HG03439 (cell line): ENCODE results near the gene CRABP1.

Experiments used
- ATAC-seq: cut with Tn5 transposase; IDR thresholded peaks from one replicate; pipeline ENCODE4 v1.9.1; 2021; ENCODE audit warnings: mild to moderate bottlenecking, moderate library complexity; ENCODE audit not compliant: unreplicated experiment

The CRABP1 gene

DNA sequence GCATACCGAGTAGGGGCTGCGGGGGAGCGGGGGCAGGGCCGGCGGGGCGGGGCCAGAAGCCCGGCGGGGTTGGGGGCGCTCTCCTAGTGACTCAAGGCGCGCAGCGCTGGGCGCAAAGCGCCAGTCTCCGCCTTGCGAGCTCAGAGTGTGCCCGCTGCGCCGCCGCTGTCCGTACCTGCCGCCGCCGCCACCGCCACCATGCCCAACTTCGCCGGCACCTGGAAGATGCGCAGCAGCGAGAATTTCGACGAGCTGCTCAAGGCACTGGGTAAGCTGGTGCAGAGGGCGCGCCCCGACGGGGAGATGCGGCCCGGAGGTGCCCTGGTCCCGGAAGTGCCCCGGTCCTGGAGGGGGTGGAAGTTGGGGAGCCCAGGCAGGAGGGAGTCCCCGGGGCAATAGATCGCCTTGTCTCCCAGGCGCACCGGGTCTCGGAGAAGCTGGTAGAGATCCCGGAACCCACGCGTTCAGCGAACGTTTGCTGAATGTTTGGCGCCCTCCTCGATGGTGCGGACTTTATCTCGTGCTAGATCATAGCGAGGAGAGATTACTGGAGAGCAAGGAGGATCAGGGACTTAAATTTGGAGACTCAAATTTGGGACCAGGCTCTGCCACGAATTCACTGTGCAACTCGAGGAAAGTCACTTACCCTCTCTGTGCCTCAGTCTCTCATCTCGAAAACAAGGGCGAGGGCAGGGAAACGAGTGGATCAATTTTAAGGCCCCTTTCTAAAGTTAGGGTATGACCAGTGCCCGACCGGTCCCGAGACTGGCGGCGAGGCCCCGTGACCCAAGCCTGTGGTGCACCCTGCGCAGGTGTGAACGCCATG lies at the start of gene CRABP1:
Gene CRABP1, plus strand, starts transcription at position 123 of the 826 bp plus-strand sequence. Its CDS starts 76 bp downstream, at position 199.
- no peak for ATAC-seq

DNA sequence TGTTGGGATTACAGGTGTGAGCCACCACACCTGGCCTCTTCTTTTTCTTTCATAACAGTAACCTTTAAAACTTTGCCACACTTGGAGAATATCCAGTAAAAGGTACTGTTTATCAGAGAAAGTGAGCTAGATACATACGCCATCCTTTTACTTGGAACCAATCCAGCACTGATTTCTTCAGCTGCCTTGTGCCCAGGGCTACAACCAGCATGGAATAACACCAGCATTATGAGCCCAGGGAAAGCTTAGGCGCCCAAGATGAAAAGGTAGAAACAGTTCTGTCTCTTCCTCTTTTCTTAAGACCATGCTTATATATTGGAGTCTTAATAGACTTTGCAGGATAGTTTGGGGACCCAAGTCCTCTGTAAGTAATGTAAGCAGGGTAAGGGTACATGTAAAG lies 49.1 kb upstream of the CRABP1 start:
- no peak for ATAC-seq

DNA sequence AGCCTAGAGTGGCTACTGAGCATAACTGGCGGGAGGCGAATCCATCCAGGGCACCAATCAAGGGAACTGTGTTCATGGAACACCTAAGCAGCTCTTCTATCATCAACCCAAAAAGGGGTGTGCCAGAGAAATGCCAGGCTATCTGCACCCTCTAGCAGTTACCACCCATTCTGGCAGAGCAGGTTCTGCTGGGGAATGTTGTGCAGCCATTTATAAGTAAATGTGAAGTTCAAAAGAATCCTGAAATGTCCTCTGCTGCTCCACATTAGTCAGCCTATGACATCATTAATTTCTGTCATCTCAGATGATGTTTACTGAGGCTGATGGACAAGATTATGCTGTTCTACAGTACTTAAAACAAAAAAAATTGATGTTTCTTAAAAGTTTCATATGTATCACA lies 48.5 kb upstream of the CRABP1 start:
- no peak for ATAC-seq

- no peak for ATAC-seq
These were observed 47.9 kb upstream of the CRABP1 start for GRCh38 chr15:78292219-78292618.

DNA sequence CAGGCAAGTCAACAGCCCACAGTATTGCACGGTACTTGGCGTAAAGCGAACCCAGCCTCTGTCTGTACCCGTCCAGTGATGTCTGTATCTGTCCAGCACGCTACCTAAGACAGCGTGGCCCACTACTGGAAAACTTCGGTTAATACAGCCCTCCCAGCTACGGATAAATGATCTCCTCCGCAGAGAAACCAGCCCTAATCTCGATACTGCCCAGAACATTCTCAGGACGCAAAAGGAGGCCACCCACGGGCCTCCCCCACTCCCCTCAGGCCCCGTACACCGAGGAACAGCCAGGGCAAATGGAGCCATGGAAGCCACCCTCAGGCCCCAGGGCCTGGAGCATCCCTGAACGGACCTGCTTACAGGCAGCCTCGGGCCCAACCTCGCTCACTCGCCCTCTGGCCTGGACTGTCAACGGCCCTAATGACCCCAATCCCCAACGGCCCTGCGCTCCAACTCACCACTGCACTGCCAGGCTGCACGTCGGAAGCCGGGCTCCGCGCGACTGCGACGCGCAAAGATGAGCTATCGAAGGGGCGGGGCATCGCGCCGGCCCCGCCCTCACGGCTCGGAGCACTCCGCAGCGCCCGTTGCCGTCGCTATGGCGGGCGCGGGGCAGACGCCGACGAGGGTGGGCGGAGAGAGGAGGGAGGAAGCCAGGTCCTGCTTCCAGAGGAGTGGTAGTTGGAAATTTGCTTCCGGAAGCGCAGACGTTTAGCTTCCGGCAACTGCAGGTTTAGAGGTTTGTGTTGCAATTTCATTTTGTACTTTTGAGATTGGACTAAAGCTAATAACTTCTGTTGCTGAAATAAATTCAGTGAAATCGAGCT lies 40.8 kb upstream of the CRABP1 start, which contains the start of gene SKIC8:
Gene SKIC8, minus strand, starts transcription at position 509 of the 830 bp plus-strand sequence. CDS start 3,923 bp downstream, outside the sequence.
- peak; percentile 86 for ATAC-seq

DNA sequence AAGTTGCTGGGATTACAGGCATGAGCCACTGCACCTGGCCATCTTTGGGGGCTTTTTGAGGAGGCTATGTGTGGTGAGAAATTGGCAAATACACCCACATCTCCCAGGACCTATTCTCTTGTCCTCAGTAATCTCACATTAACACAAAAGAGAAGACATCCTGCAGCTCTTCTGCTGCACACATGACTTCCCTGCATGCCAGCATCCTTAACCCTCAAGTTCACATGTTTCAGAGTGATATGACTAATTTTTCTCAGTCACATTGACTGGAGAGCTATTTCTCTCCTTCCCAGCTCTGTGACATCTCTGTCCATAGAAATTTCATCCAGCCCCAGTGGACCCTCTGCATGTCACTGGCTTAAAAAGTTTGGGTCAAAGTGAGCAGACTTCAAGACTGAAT lies 38.8 kb upstream of the CRABP1 start:
- ATAC-seq = no peak

DNA sequence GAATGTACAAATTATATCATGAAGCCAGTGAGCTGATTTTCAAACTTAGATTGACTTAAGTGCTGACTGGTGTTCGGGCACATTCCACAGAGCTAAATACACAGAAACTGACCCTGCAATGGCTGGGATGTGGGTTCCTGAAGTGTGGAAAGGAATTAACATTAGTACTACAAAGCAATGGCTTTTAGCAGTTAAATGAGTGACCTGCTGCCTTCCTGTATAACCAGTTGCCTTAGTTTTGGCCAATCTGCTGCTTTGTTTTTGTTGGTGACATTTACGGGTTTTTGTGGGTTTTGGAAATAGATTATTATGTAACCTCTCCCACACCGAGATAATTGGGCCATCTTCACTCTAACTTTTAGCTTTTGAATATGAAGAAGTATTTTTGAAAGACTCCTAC lies 38.3 kb upstream of the CRABP1 start:
- ATAC-seq = no peak

- ATAC-seq = no peak
These were observed 37.4 kb upstream of the CRABP1 start for GRCh38 chr15:78302579-78303312.

DNA sequence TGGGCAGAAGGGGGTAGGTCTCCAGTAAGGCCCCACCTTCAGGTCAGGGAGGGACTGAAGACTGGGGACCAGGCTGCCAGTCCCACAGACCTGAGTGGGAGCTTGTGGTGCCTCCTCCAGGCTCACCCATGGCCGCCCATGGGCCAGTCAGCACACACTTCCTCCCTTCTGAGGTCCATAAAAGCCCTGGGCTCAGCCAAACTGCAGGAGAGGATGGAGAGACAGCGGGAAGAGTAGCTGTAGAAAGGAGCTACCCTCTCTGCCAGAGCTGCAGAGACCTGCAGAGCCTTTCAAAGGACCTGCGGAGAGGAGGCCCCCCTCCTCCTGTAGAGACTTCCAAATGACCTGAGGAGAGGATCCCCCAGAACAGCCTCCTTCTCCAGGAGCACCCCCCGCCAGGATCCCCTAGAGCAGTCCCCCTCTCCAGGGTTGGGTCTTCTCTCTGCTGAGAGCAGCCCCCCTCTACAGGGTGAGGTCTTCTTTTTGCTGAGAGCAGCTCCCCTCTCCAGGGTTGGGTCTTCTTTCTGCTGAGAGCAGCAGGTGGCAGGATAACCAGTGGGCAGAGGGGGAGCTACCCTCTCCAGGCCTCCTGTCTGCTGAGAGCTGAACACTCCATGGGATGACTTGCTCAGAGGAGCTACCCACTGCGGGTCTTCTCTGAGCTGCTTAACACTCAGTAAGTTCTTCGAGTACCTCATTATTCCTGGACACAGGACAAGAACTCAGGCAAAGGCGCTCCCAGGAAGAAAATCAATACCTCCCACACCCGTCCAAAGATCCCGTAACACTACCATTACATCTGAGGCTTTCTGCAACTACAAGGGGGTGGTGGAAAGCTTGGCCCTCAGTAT lies 35.7 kb upstream of the CRABP1 start:
- ATAC-seq = no peak

DNA sequence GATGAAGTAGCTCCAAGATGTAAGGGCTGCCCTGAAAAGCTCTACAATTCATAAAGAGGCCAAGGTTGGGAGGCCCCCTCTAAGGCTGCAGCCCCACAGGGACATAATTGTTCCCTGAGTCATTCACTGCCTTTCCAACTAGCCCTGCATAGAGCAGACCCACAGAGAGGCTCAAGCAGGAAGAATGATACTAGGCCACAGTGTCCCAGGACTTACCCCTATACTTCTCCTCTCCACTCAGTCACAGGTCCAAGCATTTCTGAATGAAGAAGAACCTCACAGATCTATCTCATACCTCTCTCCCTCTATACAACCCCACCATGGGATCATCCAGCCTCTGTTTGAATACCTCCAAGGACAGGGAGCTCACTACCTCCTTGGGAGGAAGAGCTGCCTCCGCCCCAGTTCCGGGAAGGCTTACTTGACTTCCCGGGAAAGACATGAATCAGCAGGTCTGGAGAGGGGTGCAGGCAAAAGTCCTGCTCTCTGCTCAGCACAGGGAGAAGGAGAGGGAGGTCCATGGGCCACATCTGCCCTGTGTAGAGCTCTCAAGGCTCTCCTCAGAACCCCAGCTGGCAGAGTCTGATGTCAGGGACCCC lies 33.9 kb upstream of the CRABP1 start:
- no peak for ATAC-seq

- no peak for ATAC-seq
These were observed 32.2 kb upstream of the CRABP1 start for GRCh38 chr15:78307976-78308375.

DNA sequence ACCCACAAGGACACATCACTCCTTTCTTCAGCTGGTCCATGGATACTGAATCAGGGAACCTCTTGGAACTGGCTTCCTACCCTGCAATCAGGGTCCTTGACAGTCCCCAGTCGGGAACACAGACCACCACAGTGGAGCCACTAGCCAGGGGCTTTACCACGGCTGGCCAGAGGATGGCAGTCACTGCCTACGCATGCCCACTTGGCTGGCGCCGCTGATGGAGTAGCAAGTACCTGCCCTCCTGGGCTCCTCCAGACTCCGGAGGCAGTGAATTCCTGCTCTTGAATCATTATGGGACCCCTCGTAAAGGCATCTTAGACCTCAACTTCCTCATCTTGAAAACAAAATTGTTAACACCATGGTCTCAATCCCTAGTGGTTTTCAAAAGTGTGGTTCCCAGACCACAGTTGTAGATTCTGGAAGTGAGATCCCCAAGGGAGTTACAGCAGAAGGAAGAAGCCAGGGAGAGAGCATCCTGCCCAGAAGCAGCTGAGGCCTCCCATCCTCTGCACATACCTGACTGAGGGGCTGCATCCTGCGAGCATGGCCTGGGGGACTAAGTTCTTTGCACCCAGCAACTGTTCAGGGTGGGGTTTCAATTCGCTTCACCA lies 31.6 kb upstream of the CRABP1 start:
- ATAC-seq = no peak

DNA sequence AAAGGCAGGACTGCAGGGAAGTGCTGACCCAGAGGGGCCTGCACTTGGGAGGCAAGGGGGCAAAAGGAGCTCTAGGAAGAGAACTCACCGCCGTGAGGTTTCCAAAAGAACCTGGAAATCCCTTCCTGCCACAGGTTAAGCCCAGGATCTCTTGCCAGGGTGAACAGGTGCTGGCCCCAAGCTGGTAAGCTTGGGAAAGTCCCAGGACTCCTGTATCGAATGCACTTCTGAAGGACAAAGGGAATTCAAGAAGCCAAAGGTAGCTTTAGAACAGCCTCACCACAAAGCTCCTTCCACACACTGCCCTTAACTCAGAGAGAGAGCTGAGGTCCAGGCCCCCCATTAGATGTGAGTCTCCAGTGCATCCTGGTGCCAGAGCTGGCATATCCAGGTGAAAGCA lies 28.9 kb upstream of the CRABP1 start:
- ATAC-seq = no peak

DNA sequence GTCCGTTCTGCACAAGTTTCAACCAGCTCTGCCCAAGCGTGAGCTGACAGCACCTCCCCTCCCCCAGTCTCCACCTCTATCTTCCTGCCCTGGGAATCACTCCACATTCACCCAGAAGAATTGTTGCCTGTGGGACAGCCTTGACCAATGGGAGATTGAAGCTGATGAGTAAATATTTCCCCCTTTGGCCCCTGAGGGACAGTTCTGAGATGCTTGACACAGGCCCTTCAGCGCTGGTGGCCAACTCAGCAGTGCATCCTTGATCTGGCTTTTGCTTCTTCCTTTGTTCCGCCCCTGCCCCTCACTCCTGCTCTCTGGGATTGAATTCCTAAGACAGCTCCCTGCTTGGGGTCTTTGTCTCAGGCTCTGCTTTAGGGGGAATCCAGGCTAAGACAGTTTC lies 27.6 kb upstream of the CRABP1 start:
- no peak for ATAC-seq

- no peak for ATAC-seq
These were observed 27.2 kb upstream of the CRABP1 start for GRCh38 chr15:78312957-78313356.

GRCh38 chr15:78313383-78313782 lies 26.8 kb upstream of the CRABP1 start:
- ATAC-seq = no peak

DNA sequence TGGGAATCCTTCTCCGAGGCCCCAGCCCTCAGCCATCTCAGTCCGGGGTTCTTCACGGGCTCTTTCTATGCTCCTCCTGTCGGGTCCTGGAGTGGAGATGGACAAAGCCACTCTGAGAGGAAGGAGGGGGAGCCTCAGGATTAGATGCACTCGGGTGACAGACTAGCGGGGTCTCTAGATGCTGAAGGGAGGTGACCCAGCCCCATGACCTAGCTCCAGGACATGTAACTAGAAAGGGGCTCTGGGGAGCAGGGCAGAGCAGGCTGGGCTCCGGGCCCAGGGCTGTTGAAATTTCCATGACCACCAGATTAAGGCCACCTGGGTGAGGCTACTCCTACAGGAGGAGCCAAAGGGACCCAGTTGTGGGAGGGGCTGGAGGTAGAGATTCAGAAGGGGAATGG lies 26.0 kb upstream of the CRABP1 start:
- ATAC-seq = no peak

GRCh38 chr15:78315686-78316282 lies 24.4 kb upstream of the CRABP1 start:
- ATAC-seq = no peak
